Osteoblast (primary cell): ENCODE data around the gene TCP11L2. TPM values are rescaled to one million over a fixed set of nuclear protein-coding genes. Genes with fewer than 3 reads are reported as not detected.
"Not testable (repeated sequence)": the region's sequence is repeated elsewhere in the genome, so short reads cannot be mapped to it uniquely, and the experiment has no call there.

Source experiments
- DNase-seq: peaks from one replicate; pipeline ENCODE4 v3.0.0; 2011; ENCODE audit warnings: low spot score, mixed read lengths; ENCODE audit not compliant: insufficient read length; ENCODE audit errors: missing footprints
- H2AFZ ChIP-seq: 2 replicates; pipeline ENCODE4 v1.6.0; 2011; ENCODE audit warnings: mild to moderate bottlenecking, low read length
- H3K27ac ChIP-seq: 2 replicates; pipeline ENCODE4 v1.5.1; 2011; ENCODE audit warnings: mild to moderate bottlenecking, low read depth, low read length, moderate library complexity
- H3K27me3 ChIP-seq: 2 replicates; pipeline ENCODE4 v1.6.0; 2012; ENCODE audit warnings: mild to moderate bottlenecking, control low read depth, inconsistent platforms, low read length, moderate library complexity; ENCODE audit not compliant: insufficient read depth
- H3K36me3 ChIP-seq: 2 replicates; pipeline ENCODE4 v1.5.1; 2011; ENCODE audit warnings: mild to moderate bottlenecking, low read length, control low read depth, moderate library complexity; ENCODE audit not compliant: insufficient read depth
- H3K4me1 ChIP-seq: 2 replicates; pipeline ENCODE4 v1.5.1; 2011; ENCODE audit warnings: mild to moderate bottlenecking, low read length, control low read depth, moderate library complexity; ENCODE audit not compliant: insufficient read depth
- H3K4me2 ChIP-seq: 2 replicates; pipeline ENCODE4 v1.6.0; 2011; ENCODE audit warnings: mild to moderate bottlenecking, low read length; ENCODE audit not compliant: insufficient read depth
- H3K4me3 ChIP-seq: fragments of 200-600 bp; sonication (generic); 3 replicates; pipeline ENCODE4 v1.5.1; 2012; ENCODE audit warnings: mild to moderate bottlenecking, low read length, inconsistent platforms; ENCODE audit not compliant: insufficient read depth
- H3K79me2 ChIP-seq: 2 replicates; pipeline ENCODE4 v1.6.0; 2012; ENCODE audit warnings: mild to moderate bottlenecking, low read length, control low read depth, inconsistent platforms; ENCODE audit not compliant: insufficient read depth
- H3K9me3 ChIP-seq: 2 replicates; pipeline ENCODE4 v1.5.1; 2011; ENCODE audit warnings: low read depth, low read length, control low read depth
- H4K20me1 ChIP-seq: 2 replicates; pipeline ENCODE4 v1.6.0; 2012; ENCODE audit warnings: mild to moderate bottlenecking, low read length, control low read depth; ENCODE audit not compliant: insufficient read depth
- CTCF ChIP-seq: IDR thresholded peaks from 2 replicates; pipeline ENCODE4 v1.5.1; 2011; ENCODE audit warnings: mild to moderate bottlenecking, low read depth, low read length, moderate library complexity; ENCODE audit errors: extremely low read depth
- total RNA-seq: library from RNA; depleted of rRNA; stranded (reverse); fragments of >200 nt; gene quantifications from 2 replicates; pipeline ENCODE4 v1.2.3, GENCODE V29; 2012

The TCP11L2 gene
- total RNA-seq, 1 donor = 109 TPM

- no peak for DNase-seq
- Histone ChIP-seq H3K4me2 (no peak overlapping the region), H3K9me3 (no peaks in the 10 kb centered on the region), H4K20me1 (no peaks in the 10 kb centered on the region), H3K4me3 (no peak overlapping the region), H2AFZ (no peak overlapping the region), H3K27ac (no peak overlapping the region), H3K79me2 (peaks cover 5% of the 10 kb centered on the region), H3K36me3 (no peaks in the 10 kb centered on the region), H3K4me1 (peaks cover 12% of the 10 kb centered on the region), H3K27me3 (no peaks in the 10 kb centered on the region)
- no peak for TF ChIP-seq CTCF
Measured at GRCh38 chr12:106308611-106309010, 6.1 kb downstream of the TCP11L2 start.

- Histone ChIP-seq H3K27ac (peak overlapping the region; percentile 41), H3K4me1 (peaks cover 12% of the 10 kb centered on the region), H2AFZ (peak overlapping the region; percentile 61), H3K4me2 (peak overlapping the region; percentile 43), H3K4me3 (no peak overlapping the region), H4K20me1 (no peaks in the 10 kb centered on the region), H3K79me2 (no peaks in the 10 kb centered on the region), H3K36me3 (no peaks in the 10 kb centered on the region), H3K9me3 (no peaks in the 10 kb centered on the region), H3K27me3 (no peaks in the 10 kb centered on the region)
- peak; percentile 86 for DNase-seq
- TF ChIP-seq CTCF = no peak
Measured at GRCh38 chr12:106309671-106310505, 7.4 kb downstream of the TCP11L2 start.

- H4K20me1 ChIP-seq = no peaks in the 10 kb centered on the region
- H3K4me2 ChIP-seq = no peak overlapping the region
- no peaks in the 10 kb centered on the region for H3K27me3 ChIP-seq
- H2AFZ ChIP-seq = no peak overlapping the region
- peaks cover 12% of the 10 kb centered on the region for H3K4me1 ChIP-seq
- peaks cover 1% of the 10 kb centered on the region for H3K36me3 ChIP-seq
- H3K79me2 ChIP-seq = no peaks in the 10 kb centered on the region
- no peak overlapping the region for H3K27ac ChIP-seq
- TF ChIP-seq CTCF = no peak
- H3K4me3 ChIP-seq = no peak overlapping the region
- H3K9me3 ChIP-seq = no peaks in the 10 kb centered on the region
- no peak for DNase-seq
Measured at GRCh38 chr12:106310687-106311086, 8.2 kb downstream of the TCP11L2 start.

- Histone ChIP-seq H4K20me1 (no peaks in the 10 kb centered on the region), H2AFZ (no peak overlapping the region), H3K27ac (no peak overlapping the region), H3K4me1 (peaks cover 12% of the 10 kb centered on the region), H3K79me2 (no peaks in the 10 kb centered on the region), H3K4me2 (no peak overlapping the region), H3K27me3 (no peaks in the 10 kb centered on the region), H3K9me3 (no peaks in the 10 kb centered on the region), H3K36me3 (peaks cover 3% of the 10 kb centered on the region), H3K4me3 (no peak overlapping the region)
- DNase-seq = no peak
- no peak for TF ChIP-seq CTCF
Measured at GRCh38 chr12:106311139-106311538, 8.6 kb downstream of the TCP11L2 start.

- H4K20me1 ChIP-seq, H3K4me3 ChIP-seq, H3K79me2 ChIP-seq, H3K36me3 ChIP-seq, H3K27me3 ChIP-seq, H3K4me2 ChIP-seq, H3K27ac ChIP-seq, DNase-seq, H2AFZ ChIP-seq, H3K9me3 ChIP-seq: not testable (repeated sequence)
- peaks cover 12% of the 10 kb centered on the region for H3K4me1 ChIP-seq
Measured at GRCh38 chr12:106313413-106313812, 10.9 kb downstream of the TCP11L2 start.
